ENCODE data around the gene TRIM22.

- no peak for TF ChIP-seq EZH2 (IDR thresholded peaks at IDR 0.05; ENCODE audit: low read length, unreplicated experiment)
- TF ChIP-seq, protein P1, sequence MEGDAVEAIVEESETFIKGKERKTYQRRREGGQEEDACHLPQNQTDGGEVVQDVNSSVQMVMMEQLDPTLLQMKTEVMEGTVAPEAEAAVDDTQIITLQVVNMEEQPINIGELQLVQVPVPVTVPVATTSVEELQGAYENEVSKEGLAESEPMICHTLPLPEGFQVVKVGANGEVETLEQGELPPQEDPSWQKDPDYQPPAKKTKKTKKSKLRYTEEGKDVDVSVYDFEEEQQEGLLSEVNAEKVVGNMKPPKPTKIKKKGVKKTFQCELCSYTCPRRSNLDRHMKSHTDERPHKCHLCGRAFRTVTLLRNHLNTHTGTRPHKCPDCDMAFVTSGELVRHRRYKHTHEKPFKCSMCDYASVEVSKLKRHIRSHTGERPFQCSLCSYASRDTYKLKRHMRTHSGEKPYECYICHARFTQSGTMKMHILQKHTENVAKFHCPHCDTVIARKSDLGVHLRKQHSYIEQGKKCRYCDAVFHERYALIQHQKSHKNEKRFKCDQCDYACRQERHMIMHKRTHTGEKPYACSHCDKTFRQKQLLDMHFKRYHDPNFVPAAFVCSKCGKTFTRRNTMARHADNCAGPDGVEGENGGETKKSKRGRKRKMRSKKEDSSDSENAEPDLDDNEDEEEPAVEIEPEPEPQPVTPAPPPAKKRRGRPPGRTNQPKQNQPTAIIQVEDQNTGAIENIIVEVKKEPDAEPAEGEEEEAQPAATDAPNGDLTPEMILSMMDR (conservative IDR thresholded peaks at IDR 0.05; ENCODE audit: low read depth, low read length) = no peak
Measured at GRCh38 chr11:5722622-5723021, 33.0 kb downstream of the TRIM22 start.

Measured in PC-3 (cell line).